Stimulated activated CD4-positive, alpha-beta T cell treated with anti-CD3 and anti-CD28 coated beads, Interleukin-1b, Interleukin-23, amount 100 ng/mL, for 1 hour (primary cell): ENCODE data around the gene PLCL2.

ENCODE experiments used
- DNase-seq, 2 donors: peaks; one replicate each; pipeline ENCODE4 v3.0.0-alpha.2; 2020; ENCODE audit warnings: low read depth in 2 of 2

PLCL2 gene

DNA sequence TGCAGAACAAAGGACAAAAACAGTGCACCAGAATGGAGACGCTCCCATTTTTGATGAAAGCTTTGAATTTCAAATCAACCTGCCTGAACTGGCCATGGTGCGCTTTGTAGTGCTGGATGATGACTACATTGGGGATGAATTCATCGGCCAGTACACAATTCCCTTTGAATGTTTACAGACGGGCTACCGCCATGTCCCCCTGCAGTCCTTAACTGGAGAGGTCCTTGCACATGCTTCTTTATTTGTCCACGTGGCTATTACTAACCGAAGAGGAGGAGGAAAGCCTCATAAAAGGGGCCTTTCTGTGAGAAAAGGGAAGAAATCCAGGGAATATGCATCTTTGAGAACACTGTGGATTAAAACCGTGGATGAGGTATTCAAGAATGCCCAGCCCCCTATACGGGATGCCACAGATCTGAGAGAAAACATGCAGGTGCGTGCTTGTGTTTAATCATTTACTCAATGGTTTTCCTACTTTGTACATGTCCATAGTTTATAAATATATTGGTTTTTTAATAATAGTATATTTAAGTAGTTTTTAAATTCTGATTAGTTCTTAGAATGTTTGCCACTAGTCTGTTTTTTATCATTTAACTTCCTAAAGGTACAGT lies 127.1 kb downstream of the PLCL2 start:
- DNase-seq = no peak

GRCh38 chr3:17013050-17013449 lies 128.3 kb downstream of the PLCL2 start:
- DNase-seq = no peak

- DNase-seq = no peak
Measured at GRCh38 chr3:17013571-17013970, 128.8 kb downstream of the PLCL2 start.

GRCh38 chr3:17014284-17014683 lies 129.5 kb downstream of the PLCL2 start:
- DNase-seq = no peak

DNA sequence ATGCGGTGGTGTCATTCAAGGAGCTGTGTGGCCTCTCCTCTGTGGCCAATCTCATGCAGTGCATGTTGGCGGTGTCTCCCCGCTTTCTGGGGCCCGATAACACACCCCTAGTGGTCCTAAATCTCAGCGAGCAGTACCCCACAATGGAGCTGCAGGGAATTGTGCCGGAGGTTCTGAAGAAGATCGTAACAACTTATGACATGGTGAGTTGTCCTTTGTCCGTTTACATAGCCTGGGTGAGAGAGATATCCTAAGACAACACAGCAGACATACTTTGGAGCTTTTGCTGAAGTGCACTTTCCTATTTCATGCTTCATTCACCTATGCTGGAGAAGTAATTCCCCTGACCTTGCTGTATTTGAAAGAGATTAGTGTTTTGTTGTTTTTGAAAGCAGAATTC lies 130.0 kb downstream of the PLCL2 start:
- DNase-seq = no peak

DNA sequence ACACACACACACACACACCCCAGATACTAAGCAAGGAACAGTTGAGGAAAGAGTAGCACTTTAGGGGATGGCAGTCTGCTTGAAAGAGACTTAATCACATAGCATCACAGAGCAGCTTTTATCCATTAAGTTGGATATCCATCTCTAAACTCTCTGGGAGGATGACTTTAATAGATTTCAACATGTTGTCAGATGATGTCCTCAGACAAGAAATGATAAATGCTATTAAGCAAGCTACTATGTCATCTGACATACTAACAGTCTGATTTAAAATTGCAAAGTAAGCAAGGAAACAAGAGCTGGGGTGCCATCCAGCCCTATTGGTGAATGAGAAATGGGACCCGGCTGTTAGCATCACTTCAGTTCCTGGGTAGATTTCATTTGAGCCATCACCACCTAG lies 136.9 kb downstream of the PLCL2 start:
- no peak for DNase-seq

- peak; percentile 2 to 19 for DNase-seq
Measured at GRCh38 chr3:17023006-17023664, 138.4 kb downstream of the PLCL2 start.

DNA sequence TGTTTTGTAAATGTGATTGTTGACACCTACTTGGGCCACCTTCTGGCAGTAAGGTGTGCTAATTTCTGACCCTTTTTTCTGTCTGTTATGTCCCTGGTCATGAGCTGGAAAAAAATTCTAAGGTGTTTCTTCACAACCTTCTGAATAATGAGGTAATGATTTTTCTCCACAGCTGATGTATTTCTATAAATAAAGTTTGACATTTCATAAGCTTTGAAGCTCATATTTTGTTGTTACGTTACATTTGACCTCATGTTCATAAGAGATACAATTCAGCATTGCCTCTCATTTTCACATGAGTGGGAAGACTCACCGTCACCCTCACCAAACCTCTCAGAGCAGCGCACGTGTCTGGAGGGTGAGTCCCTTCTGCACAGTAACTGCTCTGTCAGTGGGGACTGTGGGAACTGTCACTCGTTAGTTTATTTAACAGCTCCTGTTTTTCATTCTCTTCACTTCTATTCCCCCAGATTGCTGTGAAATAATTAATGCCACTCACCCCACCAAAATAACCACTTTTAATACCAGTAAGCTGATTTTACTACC lies 140.9 kb downstream of the PLCL2 start:
- DNase-seq = no peak

DNA sequence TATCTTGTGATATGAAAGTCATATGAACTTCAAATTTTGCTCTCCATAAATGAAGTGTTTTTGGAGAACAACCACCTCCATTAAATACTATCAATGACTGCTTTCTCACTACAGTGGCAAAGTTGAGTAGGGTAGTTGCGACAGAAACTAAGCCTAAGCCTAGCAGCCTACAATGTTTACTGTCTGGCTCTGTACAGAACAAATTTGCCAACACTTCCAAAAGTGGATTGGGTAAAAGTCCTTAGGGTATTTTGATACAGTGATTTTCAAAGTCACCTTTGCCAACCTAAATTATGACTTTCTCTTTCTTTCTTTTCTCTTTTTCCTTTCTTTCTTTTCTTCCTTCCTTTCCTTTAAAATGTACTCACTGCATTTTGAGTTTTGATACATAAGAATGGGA lies 142.6 kb downstream of the PLCL2 start:
- DNase-seq = no peak

DNA sequence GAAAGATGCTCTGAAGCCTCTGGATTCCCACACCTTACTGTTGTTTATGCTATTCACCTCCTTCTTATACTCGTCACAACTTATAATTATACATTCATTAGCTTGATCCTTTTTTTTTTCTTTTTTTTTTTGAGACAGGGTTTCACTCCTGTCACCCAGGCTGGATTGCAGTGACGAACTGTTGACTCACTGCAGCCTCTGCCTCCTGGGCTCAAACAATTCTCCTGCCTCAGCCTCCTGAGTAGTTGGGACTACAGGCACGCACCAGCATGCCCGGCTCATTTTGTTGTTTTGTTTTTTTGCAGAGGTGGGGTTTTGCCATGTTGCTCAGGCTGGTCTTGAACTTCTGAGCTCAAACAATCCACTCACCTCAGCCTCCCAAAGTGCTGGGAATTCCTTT lies 143.6 kb downstream of the PLCL2 start:
- DNase-seq = no peak

GRCh38 chr3:17030438-17030837 lies 145.7 kb downstream of the PLCL2 start:
- DNase-seq = no peak

- no peak for DNase-seq
Measured at GRCh38 chr3:17030956-17031652, 146.3 kb downstream of the PLCL2 start.

GRCh38 chr3:17032407-17033034 lies 147.8 kb downstream of the PLCL2 start:
- no peak for DNase-seq

DNA sequence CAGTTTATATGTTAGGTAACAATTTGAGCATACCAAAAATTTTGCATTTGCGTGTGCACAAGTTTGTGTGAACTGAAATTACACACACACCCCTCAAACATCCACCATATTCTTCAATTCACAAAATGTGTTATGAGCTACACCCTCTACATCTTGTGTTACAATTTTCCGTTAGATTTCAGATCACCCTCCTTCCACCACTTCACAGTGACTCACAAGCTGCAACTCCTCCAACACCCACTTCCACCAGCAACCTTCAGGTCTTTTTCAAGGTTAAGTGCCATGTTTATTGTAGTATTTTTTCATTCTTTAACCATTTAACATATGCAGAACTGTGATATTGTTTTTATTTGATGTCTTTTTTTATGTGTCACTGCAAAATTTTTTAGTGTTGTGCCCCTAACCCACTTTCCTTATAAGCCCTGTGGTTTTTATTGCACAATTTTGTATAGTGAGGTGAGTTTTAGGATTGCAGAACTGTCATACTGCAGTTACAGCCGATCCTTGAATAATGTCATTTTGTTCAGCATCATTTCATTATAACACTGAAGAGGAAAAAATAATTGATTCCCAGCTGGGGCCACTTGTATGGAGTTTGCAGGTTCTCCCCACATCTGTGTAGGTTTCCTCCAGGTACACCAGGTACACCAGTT lies 148.9 kb downstream of the PLCL2 start:
- DNase-seq = no peak

GRCh38 chr3:17035033-17035432 lies 150.3 kb downstream of the PLCL2 start:
- DNase-seq = no peak

DNA sequence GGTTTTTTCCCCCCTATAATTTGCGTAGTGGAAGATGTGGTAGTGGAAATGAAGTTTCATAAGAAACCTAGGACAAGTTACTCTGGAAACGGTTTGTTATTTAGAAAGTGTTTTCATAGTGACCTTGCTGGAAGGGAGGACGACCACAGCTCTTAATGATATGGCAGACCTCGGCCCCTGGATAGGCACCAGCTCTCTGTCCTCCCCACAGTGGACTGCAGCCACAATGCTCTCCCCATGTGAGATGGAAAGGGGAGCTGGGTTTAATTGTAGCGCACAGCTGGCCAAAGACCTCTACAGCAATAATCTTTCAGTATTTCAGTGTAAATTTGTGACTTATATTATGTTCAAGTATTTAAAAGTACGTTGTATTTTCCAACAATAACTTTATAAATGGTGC lies 151.2 kb downstream of the PLCL2 start:
- DNase-seq = no peak

- DNase-seq = no peak
Measured at GRCh38 chr3:17038141-17038540, 153.4 kb downstream of the PLCL2 start.

DNA sequence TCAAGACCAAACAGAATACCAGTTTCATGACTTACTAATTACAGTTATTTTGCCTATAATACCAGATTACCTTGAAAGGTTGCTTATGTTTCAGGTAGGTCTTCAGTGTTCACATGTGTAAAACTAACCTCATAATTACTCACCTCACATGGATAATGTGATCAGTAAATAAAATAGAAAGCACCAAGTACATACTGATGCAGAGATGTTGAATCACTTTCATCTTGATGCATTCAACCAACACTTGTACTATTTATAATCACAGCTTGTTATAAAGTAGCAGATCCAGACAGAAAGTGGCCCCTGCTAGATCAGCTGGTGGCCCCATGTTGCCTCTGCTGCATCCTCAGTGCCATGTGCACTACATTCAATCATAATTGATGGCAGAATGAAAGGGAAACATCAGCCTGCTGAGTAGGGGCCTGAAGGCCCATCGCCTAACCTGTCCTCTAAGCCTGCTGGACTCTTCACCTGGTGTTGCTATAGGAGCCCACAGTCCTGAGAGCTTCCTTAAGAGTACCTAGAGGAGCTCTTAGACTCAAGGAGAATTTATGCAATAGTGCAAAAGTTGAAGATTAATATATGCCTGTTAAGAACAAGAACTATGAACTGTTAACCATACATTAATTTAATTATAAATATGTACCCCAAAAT lies 154.3 kb downstream of the PLCL2 start:
- DNase-seq = no peak

GRCh38 chr3:17039594-17039993 lies 154.8 kb downstream of the PLCL2 start:
- no peak for DNase-seq

GRCh38 chr3:17040322-17040989 lies 155.7 kb downstream of the PLCL2 start:
- no peak for DNase-seq

GRCh38 chr3:17040990-17041377 lies 156.2 kb downstream of the PLCL2 start:
- DNase-seq = no peak
